BLaER1 (cell line): Measurements from ENCODE around the gene HPS1.

ENCODE experiments used
- H3K27ac ChIP-seq: shearing (Covaris generic); formaldehyde crosslinking; 2 replicates; pipeline ENCODE4 v1.8.1; 2022
- H3K27me3 ChIP-seq: shearing (Covaris generic); formaldehyde crosslinking; 2 replicates; pipeline ENCODE4 v1.8.1; 2022
- H3K36me3 ChIP-seq: shearing (Covaris generic); formaldehyde crosslinking; 2 replicates; pipeline ENCODE4 v1.8.1; 2022
- H3K4me1 ChIP-seq: shearing (Covaris generic); formaldehyde crosslinking; 2 replicates; pipeline ENCODE4 v1.8.1; 2022
- H3K4me2 ChIP-seq: shearing (Covaris generic); formaldehyde crosslinking; 2 replicates; pipeline ENCODE4 v1.8.1; 2022
- H3K4me3 ChIP-seq: shearing (Covaris generic); formaldehyde crosslinking; 2 replicates; pipeline ENCODE4 v1.8.1; 2022
- H3K9ac ChIP-seq: shearing (Covaris generic); formaldehyde crosslinking; 2 replicates; pipeline ENCODE4 v1.8.1; 2022
- H3K9me3 ChIP-seq: shearing (Covaris generic); formaldehyde crosslinking; 2 replicates; pipeline ENCODE4 v1.8.1; 2022
- H4K20me1 ChIP-seq: shearing (Covaris generic); formaldehyde crosslinking; 2 replicates; pipeline ENCODE4 v1.8.1; 2022
- Cebpa-rat ChIP-seq: shearing (Covaris generic); IDR thresholded peaks from 2 replicates; pipeline ENCODE4 v1.8.1; 2022

Gene HPS1

GRCh38 chr10:98397089-98397600, 49.6 kb downstream of the HPS1 start:
- no peaks in the 10 kb centered on the region for H3K36me3 ChIP-seq
- no peak overlapping the region for H3K27ac ChIP-seq
- no peak overlapping the region for H3K9ac ChIP-seq
- TF ChIP-seq Cebpa-rat, result no peak
- no peak overlapping the region for H3K4me2 ChIP-seq
- peaks cover 42% of the 10 kb centered on the region for H3K4me1 ChIP-seq
- H3K9me3 ChIP-seq, result no peaks in the 10 kb centered on the region
- peaks cover 24% of the 10 kb centered on the region for H4K20me1 ChIP-seq
- no peak overlapping the region for H3K4me3 ChIP-seq
- H3K27me3 ChIP-seq, result peaks cover 8% of the 10 kb centered on the region; the same call in 1 of the 2 replicates

- Histone ChIP-seq H3K9me3 (no peaks in the 10 kb centered on the region), H3K4me1 (peaks cover 49% of the 10 kb centered on the region), H3K9ac (no peak overlapping the region), H4K20me1 (peaks cover 30% of the 10 kb centered on the region), H3K4me2 (peak overlapping the region; percentile 84), H3K36me3 (no peaks in the 10 kb centered on the region), H3K27ac (no peak overlapping the region), H3K27me3 (peaks cover 8% of the 10 kb centered on the region; the same call in 1 of the 2 replicates), H3K4me3 (no peak overlapping the region)
- TF ChIP-seq Cebpa-rat, result no peak
Observed at GRCh38 chr10:98396096-98397063, 50.4 kb downstream of the HPS1 start.

GRCh38 chr10:98394851-98395440, 51.8 kb downstream of the HPS1 start:
- H3K27ac ChIP-seq, result no peak overlapping the region
- H3K4me2 ChIP-seq, result peak overlapping the region; percentile 84
- no peak overlapping the region for H3K9ac ChIP-seq
- no peaks in the 10 kb centered on the region for H3K9me3 ChIP-seq
- no peaks in the 10 kb centered on the region for H3K36me3 ChIP-seq
- TF ChIP-seq Cebpa-rat, result no peak
- H3K4me3 ChIP-seq, result no peak overlapping the region
- peaks cover 64% of the 10 kb centered on the region for H3K4me1 ChIP-seq
- H3K27me3 ChIP-seq, result peaks cover 8% of the 10 kb centered on the region; the same call in 1 of the 2 replicates
- H4K20me1 ChIP-seq, result peaks cover 36% of the 10 kb centered on the region

DNA sequence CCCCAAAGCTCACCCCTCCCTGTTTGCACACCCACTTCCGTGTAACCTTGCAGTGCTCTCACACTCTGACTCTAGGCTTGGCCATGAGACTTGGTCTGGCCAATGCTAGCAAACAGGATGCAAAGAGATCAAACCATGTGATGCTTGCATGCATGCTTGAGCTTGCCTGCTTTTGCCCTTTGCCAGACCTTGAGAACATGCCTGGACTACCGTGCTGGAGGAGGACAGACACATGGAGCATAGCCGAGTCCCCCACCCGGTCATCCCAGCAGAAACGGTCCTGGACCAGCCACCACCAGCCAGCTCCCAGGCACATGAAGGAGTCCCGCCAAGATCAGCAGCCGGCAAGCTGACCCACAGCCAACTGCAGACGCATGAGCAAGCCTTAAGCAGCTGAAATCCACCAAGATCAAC, 55.1 kb downstream of the HPS1 start:
- H3K9me3 ChIP-seq, result no peaks in the 10 kb centered on the region

GRCh38 chr10:98391065-98391464, 55.7 kb downstream of the HPS1 start:
- no peaks in the 10 kb centered on the region for H3K9me3 ChIP-seq
- no peak for TF ChIP-seq Cebpa-rat

More for the DNA sequence above, 55.1 kb downstream of the HPS1 start:
- peaks cover 8% of the 10 kb centered on the region; the same call in 1 of the 2 replicates for H3K27me3 ChIP-seq
- peaks cover 36% of the 10 kb centered on the region for H4K20me1 ChIP-seq
- peaks cover 73% of the 10 kb centered on the region for H3K4me1 ChIP-seq
- no peak overlapping the region for H3K9ac ChIP-seq
- TF ChIP-seq Cebpa-rat, result no peak
- peak overlapping the region; percentile 84 for H3K4me2 ChIP-seq
- H3K36me3 ChIP-seq, result no peaks in the 10 kb centered on the region
- no peak overlapping the region for H3K27ac ChIP-seq
- no peak overlapping the region for H3K4me3 ChIP-seq

GRCh38 chr10:98390406-98390805, 56.3 kb downstream of the HPS1 start:
- Histone ChIP-seq H3K9me3 (no peaks in the 10 kb centered on the region), H3K27ac (no peak overlapping the region; the same call in 1 of the 2 replicates), H4K20me1 (peaks cover 35% of the 10 kb centered on the region), H3K9ac (no peak overlapping the region; the same call in 1 of the 2 replicates), H3K36me3 (no peaks in the 10 kb centered on the region), H3K27me3 (peaks cover 8% of the 10 kb centered on the region; the same call in 1 of the 2 replicates), H3K4me3 (no peak overlapping the region), H3K4me2 (peak overlapping the region; percentile 84), H3K4me1 (peaks cover 66% of the 10 kb centered on the region)
- no peak for TF ChIP-seq Cebpa-rat

More at GRCh38 chr10:98391065-98391464, 55.7 kb downstream of the HPS1 start:
- Histone ChIP-seq H3K27ac (no peak overlapping the region), H3K4me2 (peak overlapping the region; percentile 84), H3K4me1 (peaks cover 73% of the 10 kb centered on the region), H3K4me3 (no peak overlapping the region), H3K27me3 (peaks cover 8% of the 10 kb centered on the region; the same call in 1 of the 2 replicates), H3K36me3 (no peaks in the 10 kb centered on the region), H4K20me1 (peaks cover 36% of the 10 kb centered on the region), H3K9ac (no peak overlapping the region)

DNA sequence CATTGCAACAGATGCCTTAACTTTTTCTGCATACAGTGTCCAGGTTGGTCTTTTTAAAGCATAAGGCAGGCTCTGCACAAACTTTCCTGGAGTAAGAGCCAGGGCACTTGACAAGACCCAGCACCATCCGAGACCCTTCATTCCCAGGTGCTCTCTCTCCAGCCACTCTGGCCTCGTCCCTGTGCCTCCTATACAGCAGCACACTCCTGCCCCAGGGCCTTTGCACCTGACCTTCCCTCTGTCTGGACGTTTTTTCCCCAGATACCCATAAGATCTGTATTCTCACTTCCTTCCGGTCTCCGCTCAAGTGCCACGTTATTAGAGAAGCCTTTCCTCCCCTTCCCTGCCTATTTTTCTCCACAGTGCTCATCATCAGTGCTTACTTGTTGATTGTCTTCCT, 57.3 kb downstream of the HPS1 start:
- TF ChIP-seq Cebpa-rat, result no peak
- no peak overlapping the region for H3K27ac ChIP-seq
- no peak overlapping the region for H3K4me3 ChIP-seq
- peaks cover 56% of the 10 kb centered on the region for H3K4me1 ChIP-seq
- no peak overlapping the region for H3K9ac ChIP-seq
- peaks cover 25% of the 10 kb centered on the region for H4K20me1 ChIP-seq
- H3K4me2 ChIP-seq, result no peak overlapping the region
- peaks cover 8% of the 10 kb centered on the region; the same call in 1 of the 2 replicates for H3K27me3 ChIP-seq
- H3K36me3 ChIP-seq, result no peaks in the 10 kb centered on the region
- no peaks in the 10 kb centered on the region for H3K9me3 ChIP-seq

- Histone ChIP-seq H3K4me2 (no peak overlapping the region), H3K4me3 (no peak overlapping the region), H3K36me3 (no peaks in the 10 kb centered on the region), H3K9ac (no peak overlapping the region), H3K27me3 (peaks cover 4% of the 10 kb centered on the region; the same call in 1 of the 2 replicates), H3K9me3 (no peaks in the 10 kb centered on the region), H4K20me1 (peaks cover 14% of the 10 kb centered on the region), H3K4me1 (peaks cover 44% of the 10 kb centered on the region), H3K27ac (no peak overlapping the region)
- no peak for TF ChIP-seq Cebpa-rat
Observed at GRCh38 chr10:98388101-98388655, 58.6 kb downstream of the HPS1 start.

DNA sequence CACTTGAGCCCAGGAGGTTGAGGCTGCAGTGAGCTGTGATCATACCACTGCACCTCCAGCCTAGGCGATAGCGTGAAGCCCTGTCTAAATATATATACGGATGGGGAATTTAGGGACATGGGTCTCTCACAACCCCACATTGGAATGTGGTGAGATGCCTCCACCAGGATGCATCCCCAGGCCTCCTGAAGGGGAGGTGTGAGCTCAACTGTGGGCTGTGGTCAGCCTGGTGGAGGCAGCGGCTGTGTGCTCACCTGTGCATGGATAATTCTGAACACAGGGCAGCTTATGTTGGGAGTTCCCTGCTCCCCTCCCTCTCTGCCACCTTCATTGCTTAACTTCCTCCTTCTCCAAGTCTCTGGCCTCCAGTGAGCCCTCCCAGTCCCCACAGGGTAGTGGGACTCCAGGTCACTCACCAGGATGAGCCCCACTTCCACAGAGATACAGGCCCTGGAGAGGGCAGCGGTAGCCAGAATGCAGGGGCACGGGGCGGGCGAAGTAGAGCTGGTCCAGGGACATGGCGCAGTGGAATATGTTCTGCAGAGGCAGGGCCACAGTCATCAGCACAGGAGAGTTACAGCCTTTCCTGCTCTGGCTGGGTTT, 62.1 kb downstream of the HPS1 start:
- Histone ChIP-seq H3K27ac (no peak overlapping the region), H3K4me3 (no peak overlapping the region), H3K36me3 (0 out of 2 replicates have a peak, but pooled peaks cover 5% of the 10 kb centered on the region), H3K4me1 (peaks cover 8% of the 10 kb centered on the region), H3K9ac (no peak overlapping the region), H3K9me3 (no peaks in the 10 kb centered on the region), H3K4me2 (no peak overlapping the region), H3K27me3 (no peaks in the 10 kb centered on the region), H4K20me1 (no peaks in the 10 kb centered on the region)
- no peak for TF ChIP-seq Cebpa-rat
